Ovary (tissue), 3 donors: ENCODE results near the gene DISC1.

Source experiments
- EP300 ChIP-seq: sonication (generic); formaldehyde crosslinking; IDR thresholded peaks from one replicate; pipeline ENCODE4 v1.6.1; 2017; ENCODE audit warnings: antibody characterized with exemption
- POLR2A ChIP-seq: fragments of 450-650 bp; IDR thresholded peaks from one replicate; pipeline ENCODE4 v1.6.1; 2017; ENCODE audit warnings: antibody characterized with exemption, mild to moderate bottlenecking, moderate library complexity
- TF ChIP-seq, protein P1 (sequence below), 3 donors: fragments of 450-650 bp in 2 of 3; fragments of 200-600 bp in 1 of 3; IDR thresholded peaks; one replicate each; pipeline versions ENCODE4 v1.5.1 to v1.8.0; 2016 to 2022; ENCODE audit warnings: antibody characterized with exemption in 3 of 3, mild to moderate bottlenecking in 1 of 3
- donor health status: DM: no; HTN: no; CAD: no.

- TF ChIP-seq EP300, result no peak
- no peak for TF ChIP-seq POLR2A
- TF ChIP-seq, protein P1, sequence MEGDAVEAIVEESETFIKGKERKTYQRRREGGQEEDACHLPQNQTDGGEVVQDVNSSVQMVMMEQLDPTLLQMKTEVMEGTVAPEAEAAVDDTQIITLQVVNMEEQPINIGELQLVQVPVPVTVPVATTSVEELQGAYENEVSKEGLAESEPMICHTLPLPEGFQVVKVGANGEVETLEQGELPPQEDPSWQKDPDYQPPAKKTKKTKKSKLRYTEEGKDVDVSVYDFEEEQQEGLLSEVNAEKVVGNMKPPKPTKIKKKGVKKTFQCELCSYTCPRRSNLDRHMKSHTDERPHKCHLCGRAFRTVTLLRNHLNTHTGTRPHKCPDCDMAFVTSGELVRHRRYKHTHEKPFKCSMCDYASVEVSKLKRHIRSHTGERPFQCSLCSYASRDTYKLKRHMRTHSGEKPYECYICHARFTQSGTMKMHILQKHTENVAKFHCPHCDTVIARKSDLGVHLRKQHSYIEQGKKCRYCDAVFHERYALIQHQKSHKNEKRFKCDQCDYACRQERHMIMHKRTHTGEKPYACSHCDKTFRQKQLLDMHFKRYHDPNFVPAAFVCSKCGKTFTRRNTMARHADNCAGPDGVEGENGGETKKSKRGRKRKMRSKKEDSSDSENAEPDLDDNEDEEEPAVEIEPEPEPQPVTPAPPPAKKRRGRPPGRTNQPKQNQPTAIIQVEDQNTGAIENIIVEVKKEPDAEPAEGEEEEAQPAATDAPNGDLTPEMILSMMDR (IDR thresholded peaks at IDR 0.05), result no peak
These were observed 200.0 kb downstream of the DISC1 start for GRCh38 chr1:231826566-231826965.
